Heart right ventricle (tissue), 16 donors: ENCODE results near the gene CMIP. TPM values are rescaled to one million over a fixed set of nuclear protein-coding genes. Genes with fewer than 3 reads are reported as not detected.

ENCODE experiments used
- ATAC-seq, 8 donors: fragments of 200-7000 bp; cut with Tn5 transposase; one replicate each; pipeline ENCODE4 v1.9.1; 2020; ENCODE audit warnings: mild to moderate bottlenecking in 8 of 8, moderate library complexity in 8 of 8, moderate number of reproducible peaks in 1 of 8
- DNase-seq, 2 donors: peaks; one replicate each; pipeline ENCODE4 v3.0.0-alpha.2; 2020
- H3K27ac ChIP-seq, 10 donors: fragments of 200-600 bp; sonication (generic) in 2 of 10; one replicate each; pipeline versions ENCODE4 v1.5.0 to v1.8.0; 2020 to 2022; ENCODE audit warnings: mild to moderate bottlenecking in 3 of 10
- H3K27me3 ChIP-seq, 7 donors: fragments of 200-600 bp; one replicate each; pipeline ENCODE4 v1.8.0; 2021 to 2022; ENCODE audit warnings: mild to moderate bottlenecking in 2 of 7
- H3K36me3 ChIP-seq, 9 donors: fragments of 200-600 bp; sonication (generic) in 1 of 9; one replicate each; pipeline versions ENCODE4 v1.5.0 to v1.8.0; 2020 to 2022; ENCODE audit warnings: mild to moderate bottlenecking in 2 of 9
- H3K4me1 ChIP-seq, 9 donors: fragments of 200-600 bp; sonication (generic) in 1 of 9; one replicate each; pipeline versions ENCODE4 v1.5.0 to v1.8.0; 2020 to 2022; ENCODE audit warnings: mild to moderate bottlenecking in 4 of 9
- H3K4me3 ChIP-seq, 10 donors: fragments of 200-600 bp; sonication (generic) in 2 of 10; one replicate each; pipeline versions ENCODE4 v1.5.0 to v1.8.0; 2020 to 2022; ENCODE audit warnings: mild to moderate bottlenecking in 7 of 10, moderate library complexity in 2 of 10
- H3K9me3 ChIP-seq, 11 donors: fragments of 200-600 bp in 10 of 11; sonication (generic) in 2 of 11; one replicate each; pipeline versions ENCODE4 v1.5.0 to v1.8.0; 2013 to 2022; ENCODE audit warnings: mild to moderate bottlenecking in 2 of 11, control low read depth in 1 of 11, moderate library complexity in 1 of 11
- CTCF ChIP-seq, 9 donors: fragments of 200-600 bp; sonication (generic) in 2 of 9; IDR thresholded peaks; one replicate each; pipeline versions ENCODE4 v1.5.0 to v1.8.0; 2021 to 2022; ENCODE audit warnings: antibody characterized with exemption in 9 of 9, mild to moderate bottlenecking in 5 of 9, moderate library complexity in 1 of 9
- WGBS, 2 donors: extraction: QIAGEN DNeasy Blood & Tissue Kit; methylation state at CpG; one replicate each; pipeline ENCODE4 v1.1.7; 2013; ENCODE audit warnings: inconsistent platforms in 1 of 2; 5-methylcytosine and 5-hydroxymethylcytosine counted together
- intact Hi-C, 10 donors: fragments of 100-400 bp; cut with DNase I; formaldehyde crosslinking; loops; one replicate each; pipeline versions ENCODE4 v1.11.1 to v1.14.2; 2022
- polyA plus RNA-seq, 2 donors: library from polyadenylated mRNA; stranded (reverse); fragments of 200-250 nt; gene quantifications; one replicate each; pipeline ENCODE4 v1.2.3, GENCODE V29; 2013
- total RNA-seq, 10 donors: library from RNA; stranded (reverse); fragmentation: NEBNext Ultra II Directional in 3 of 10; extraction: Animal tissue kit (Norgen Biotek cat#: 25700) in 3 of 10; gene quantifications; one replicate each; pipeline versions ENCODE4 v1.2.1 to v1.2.4, GENCODE V29; 2021 to 2023
- donor health status: Arrhythmogenic right ventricular cardiomyopathy.
- donor health status: ischemic (EF 13 %, LVEDD 7.1; RV severe dilation, severe dysfunction).
- donor health status: healthy with polysubstance abuse.
- donor health status: DM: no; HTN: yes; CAD: no.
- donor health status: DM: no; HTN: no; CAD: no.
- donor health status: ischemic (EF 25% LVEDD 6.9; RV normal size, moderate dysfunction).
- donor health status: ischemic (EF 25% LVEDD 5.7; RV mildly dilated, moderate dysfunction).
- donor health status: healthy.
- donor health status: DM: yes; HTN: yes; CAD: no.
- donor health status: Ischemic cardiomyopathy.
- donor health status: ischemic (EF 35%, LVEDD 5.7; RV mildly dilated, moderate dysfunction).
- donor health status: nonischemic (EF 11% LVEDD 7.7; RV severe dilation, severe dysfunction).
- donor health status: DM: yes; HTN: yes; CAD: no.
- donor health status: PGD.
- donor health status: ischemic (EF 29% LVEDD 5.4; RV normal size, mild dysfunction).
- donor health status: nonischemic (EF 23%, LVEDD 6.1; RV moderate dilation, normal function).

The CMIP gene
- total and polyA plus RNA-seq, 12 donors, result 5.4 to 32.8 (median 13.0) TPM

- peaks cover 0 to 86% (median 0%) of the 10 kb centered on the region in 9 donors for H3K36me3 ChIP-seq
- TF ChIP-seq CTCF (IDR thresholded peaks at IDR 0.05), result no peak
- no peaks in the 10 kb centered on the region for H3K9me3 ChIP-seq
- ATAC-seq (peak in 4 of 8 donors; percentile 18 to 33 (median 28)), DNase-seq (no peak)
- no peak overlapping the region for H3K27ac ChIP-seq
- intact Hi-C loops, result no loop called here
- H3K27me3 ChIP-seq, result no peaks in the 10 kb centered on the region
- WGBS, 2 donors, result 73 to 81% methylated on average over 23 of the region's 23 CpGs
- H3K4me1 ChIP-seq, result no peaks in the 10 kb centered on the region
- no peak overlapping the region for H3K4me3 ChIP-seq
Observed at GRCh38 chr16:81668243-81669097, 223.9 kb downstream of the CMIP start.

- Histone ChIP-seq H3K9me3 (no peaks in the 10 kb centered on the region), H3K4me3 (no peak overlapping the region), H3K4me1 (no peaks in the 10 kb centered on the region), H3K27ac (no peak overlapping the region), H3K27me3 (no peaks in the 10 kb centered on the region), H3K36me3 (peaks cover 0 to 86% (median 0%) of the 10 kb centered on the region in 9 donors)
- WGBS, 2 donors, result 95 to 96% methylated on average over 23 of the region's 23 CpGs
- no peak for TF ChIP-seq CTCF (IDR thresholded peaks at IDR 0.05)
- intact Hi-C loops, result no loop called here
- no peak for DNase-seq
- no peak for ATAC-seq
Observed at GRCh38 chr16:81669473-81670350, 225.1 kb downstream of the CMIP start.

GRCh38 chr16:81671738-81672597 lies 227.4 kb downstream of the CMIP start:
- no peaks in the 10 kb centered on the region for H3K9me3 ChIP-seq
- no peak overlapping the region for H3K4me3 ChIP-seq
- no peak for TF ChIP-seq CTCF (IDR thresholded peaks at IDR 0.05)
- peaks cover 0 to 86% (median 0%) of the 10 kb centered on the region in 9 donors for H3K36me3 ChIP-seq
- no peak for DNase-seq
- no peak overlapping the region for H3K27ac ChIP-seq
- H3K27me3 ChIP-seq, result no peaks in the 10 kb centered on the region
- intact Hi-C loops, result no loop called here
- ATAC-seq, result no peak
- no peaks in the 10 kb centered on the region for H3K4me1 ChIP-seq
- WGBS, 2 donors, result 93 to 95% methylated on average over 14 of the region's 14 CpGs

GRCh38 chr16:81673432-81673831 lies 228.8 kb downstream of the CMIP start:
- TF ChIP-seq CTCF (IDR thresholded peaks at IDR 0.05), result no peak
- Histone ChIP-seq H3K4me1 (peaks cover 0 to 13% (median 9%) of the 10 kb centered on the region in 9 donors), H3K36me3 (peaks cover 0 to 90% (median 0%) of the 10 kb centered on the region in 9 donors), H3K27ac (no peak overlapping the region), H3K27me3 (no peaks in the 10 kb centered on the region), H3K4me3 (no peak overlapping the region), H3K9me3 (no peaks in the 10 kb centered on the region)
- WGBS, 2 donors, result 88 to 90% methylated on average over 7 of the region's 7 CpGs
- intact Hi-C loops, result no loop called here
- no peak for DNase-seq
- ATAC-seq, result no peak
